T-cell (primary cell): Measurements from ENCODE around the gene RAP2B. TPM values are rescaled to one million over a fixed set of nuclear protein-coding genes. Genes with fewer than 3 reads are reported as not detected.
A peak's percentile ranks its signal among the peaks of the same experiment; 100 is the strongest.

ENCODE experiments used
- ATAC-seq, 4 experiments: fragments of 200-7000 bp in 3 of 4; fragments of 150-1000 bp in 1 of 4; cut with Tn5 transposase; replicated peaks in 1 of 4; 1 replicate in 3 of 4; 2 replicates in 1 of 4; pipeline ENCODE4 v1.10.0; 2021; ENCODE audit warnings: moderate library complexity in 3 of 4, mild to moderate bottlenecking in 2 of 4, moderate number of reproducible peaks in 1 of 4
- CTCF ChIA-PET, 2 donors: fragments of 300-600 bp; sonication (Branson Sonifier 250); formaldehyde crosslinking; loops; one replicate each; lab custom pipeline; 2022; ENCODE audit warnings: antibody characterized with exemption in 2 of 2; lab: Charles Lee
- POLR2A ChIA-PET, 2 donors: fragments of 300-600 bp; sonication (Branson Sonifier 250); formaldehyde crosslinking; loops; one replicate each; lab custom pipeline; 2022; ENCODE audit warnings: antibody characterized with exemption in 2 of 2; lab: Charles Lee
- DNase-seq, 35 experiments: peaks; one replicate each; pipeline versions ENCODE4 v3.0.0 to v3.0.0-alpha.2; 2013 to 2023
- H3K27ac ChIP-seq: one replicate; pipeline ENCODE4 v1.5.1; 2013; ENCODE audit warnings: low read length
- H3K27me3 ChIP-seq, 2 experiments: replicated peaks in 1 of 2; 1 replicate in 1 of 2; 2 replicates in 1 of 2; pipeline versions ENCODE4 v1.6.1 to v1.7.0; 2013; ENCODE audit warnings: low read length in 1 of 2, mixed read lengths in 1 of 2; ENCODE audit not compliant: control insufficient read depth in 2 of 2, insufficient read depth in 2 of 2; ENCODE audit errors: extremely low read depth in 1 of 2
- H3K36me3 ChIP-seq, 2 donors: 1 replicate in 1 of 2; 2 replicates in 1 of 2; pipeline versions ENCODE4 v1.6.1 to v1.7.0; 2013; ENCODE audit warnings: low read length in 1 of 2; ENCODE audit not compliant: control insufficient read depth in 2 of 2, insufficient read depth in 1 of 2; ENCODE audit errors: extremely low read depth in 1 of 2
- H3K4me1 ChIP-seq, 2 experiments: 1 replicate in 1 of 2; 2 replicates in 1 of 2; pipeline versions ENCODE4 v1.6.1 to v1.7.0; 2013; ENCODE audit warnings: low read length in 2 of 2, mixed read lengths in 1 of 2; ENCODE audit not compliant: insufficient read depth in 2 of 2, control insufficient read depth in 1 of 2; ENCODE audit errors: extremely low read depth in 1 of 2
- H3K4me3 ChIP-seq, 2 donors: 1 replicate in 1 of 2; 2 replicates in 1 of 2; pipeline versions ENCODE4 v1.5.1 to v1.7.0; 2013; ENCODE audit warnings: mild to moderate bottlenecking in 2 of 2, low read length in 1 of 2, moderate library complexity in 1 of 2; ENCODE audit not compliant: control insufficient read depth in 1 of 2; ENCODE audit errors: extremely low read depth in 1 of 2
- H3K9me3 ChIP-seq: 2 replicates; pipeline ENCODE4 v1.7.0; 2013
- H3K27ac Mint-ChIP-seq, 2 donors: one replicate each; pipeline ENCODE4 v1.8.0; 2020 to 2021; ENCODE audit warnings: mild to moderate bottlenecking in 2 of 2, mixed read lengths in 2 of 2
- H3K27me3 Mint-ChIP-seq, 2 donors: one replicate each; pipeline ENCODE4 v1.8.0; 2021 to 2022; ENCODE audit warnings: mixed read lengths in 2 of 2
- H3K36me3 Mint-ChIP-seq: one replicate; pipeline ENCODE4 v1.8.0; 2021; ENCODE audit warnings: mixed read lengths
- H3K4me1 Mint-ChIP-seq, 3 donors: one replicate each; pipeline ENCODE4 v1.8.0; 2020 to 2022; ENCODE audit warnings: mixed read lengths in 3 of 3, mild to moderate bottlenecking in 1 of 3
- H3K4me3 Mint-ChIP-seq, 3 donors: one replicate each; pipeline ENCODE4 v1.8.0; 2020 to 2022; ENCODE audit warnings: mild to moderate bottlenecking in 3 of 3, mixed read lengths in 3 of 3, moderate library complexity in 3 of 3
- H3K9me3 Mint-ChIP-seq, 3 donors: one replicate each; pipeline ENCODE4 v1.8.0; 2020 to 2022; ENCODE audit warnings: mixed read lengths in 3 of 3
- WGBS: methylation state at CpG from one replicate; pipeline ENCODE4 v1.1.5; 2013; ENCODE audit warnings: missing lambda C conversion rate; ENCODE audit not compliant: insufficient coverage; 5-methylcytosine and 5-hydroxymethylcytosine counted together
- total RNA-seq, 35 experiments: library from RNA in 6 of 35; stranded (reverse) in 6 of 35; fragments of 120-200 nt in 1 of 35; gene quantifications; one replicate each; pipeline versions ENCODE4 v1.2.1 to v1.2.4 and lab custom pipeline; 2013 to 2026

Gene RAP2B
- total RNA-seq, 5 donors from 2014 or later (not counting 1 experiment from before 2014, with no cell fraction given), result 16.3 to 35.8 (median 28.1) TPM

DNA sequence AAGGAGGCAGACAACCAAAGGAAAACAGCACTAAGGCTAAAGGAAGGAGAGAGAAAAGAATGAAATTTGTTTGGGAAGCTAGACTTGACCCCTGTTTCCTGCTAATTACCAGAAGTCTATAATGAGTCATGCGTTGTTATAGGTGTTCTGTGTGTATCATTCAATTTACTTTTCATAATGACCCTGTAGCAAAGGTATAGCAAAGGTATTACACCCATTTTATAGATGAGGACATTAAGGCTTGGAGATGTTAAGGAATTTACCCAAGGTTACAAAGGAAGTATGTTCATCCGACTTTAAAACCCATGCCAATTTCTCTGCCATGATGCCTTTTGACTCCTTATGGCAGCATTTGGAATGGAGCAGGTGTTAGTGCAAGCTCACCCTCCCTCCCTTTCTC is 54.9 kb downstream of the RAP2B start:
- Histone ChIP-seq H3K27me3 (no peaks in the 10 kb centered on the region), H3K4me1 (peaks cover 25 to 34% of the 10 kb centered on the region in 2 experiments), H3K27ac (no peak overlapping the region), H3K36me3 (no peaks in the 10 kb centered on the region), H3K4me3 (no peak overlapping the region), H3K9me3 (no peaks in the 10 kb centered on the region)
- ChIA-PET POLR2A (interaction anchor here in 1 of 2 donors (0.6 kb wide), 1 partner anchor 13 kb away, joined by 12 read pairs; no protein-coding TSS in a partner anchor), CTCF (no interaction called here)
- Mint-ChIP-seq H3K4me3 (no peak overlapping the region), H3K27ac (no peak overlapping the region), H3K27me3 (no peaks in the 10 kb centered on the region), H3K9me3 (peaks cover 4 to 19% (median 9%) of the 10 kb centered on the region in 3 donors), H3K4me1 (peaks cover 74 to 81% (median 77%) of the 10 kb centered on the region in 3 donors), H3K36me3 (peaks cover 9% of the 10 kb centered on the region)
- ATAC-seq (no peak), DNase-seq (no peak)
- WGBS, result 100% methylated on average over 1 of the region's 2 CpGs

DNA sequence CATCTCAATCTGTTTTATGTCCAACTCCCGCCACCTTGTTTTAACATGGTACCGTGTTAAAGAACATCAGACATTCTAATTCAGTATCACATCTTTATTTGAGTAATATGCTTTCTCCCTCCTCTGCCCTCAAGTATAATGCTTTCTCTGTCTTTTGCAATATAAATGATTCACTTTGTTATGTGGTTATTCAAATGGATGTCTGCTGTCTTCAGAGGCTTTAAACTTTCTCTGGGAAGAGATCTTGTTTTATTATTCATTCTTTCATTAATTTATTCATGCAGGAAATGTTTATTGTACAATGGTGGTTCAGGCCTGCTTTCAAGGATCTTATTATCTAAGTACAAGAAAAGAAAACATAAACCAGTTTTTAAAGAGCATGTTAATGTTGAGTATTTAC is 57.1 kb downstream of the RAP2B start:
- no CpG with 5 or more reads among the region's 2 CpGs for WGBS
- ChIA-PET POLR2A (no interaction called here), CTCF (no interaction called here)
- Histone ChIP-seq H3K4me1 (peaks cover 45 to 46% of the 10 kb centered on the region in 2 experiments), H3K9me3 (no peaks in the 10 kb centered on the region), H3K4me3 (no peak overlapping the region), H3K27me3 (no peaks in the 10 kb centered on the region), H3K27ac (peak overlapping the region; percentile 14), H3K36me3 (no peaks in the 10 kb centered on the region)
- Mint-ChIP-seq H3K27ac (peak overlapping the region; percentile 93 to 97), H3K27me3 (no peaks in the 10 kb centered on the region), H3K36me3 (peaks cover 9% of the 10 kb centered on the region), H3K4me3 (peak overlapping the region in 1 of 3 donors; percentile 74), H3K4me1 (peaks cover 81 to 88% (median 81%) of the 10 kb centered on the region in 3 donors), H3K9me3 (peaks cover 4 to 19% (median 9%) of the 10 kb centered on the region in 3 donors)
- ATAC-seq (no peak), DNase-seq (no peak)
